GM23338 (cell line): ENCODE measurements around the gene TMEM207. TPM values are rescaled to one million over a fixed set of nuclear protein-coding genes. Genes with fewer than 3 reads are reported as not detected.

Experiments used
- ATAC-seq: fragments of 200-7000 bp; cut with Tn5 transposase; 3 replicates; pipeline ENCODE4 v1.9.1; 2020
- DNase-seq: peaks from one replicate; pipeline ENCODE4 v3.0.0-alpha.2; 2015; ENCODE audit warnings: low spot score
- H2AFZ ChIP-seq: fragments of 200-600 bp; sonication (generic); 2 replicates; pipeline ENCODE4 v1.8.0; 2016; ENCODE audit warnings: antibody characterized with exemption, mild to moderate bottlenecking, moderate library complexity
- H3F3A ChIP-seq: fragments of 200-600 bp; sonication (generic); replicated peaks from 2 replicates; pipeline ENCODE4 v1.8.0; 2017; ENCODE audit warnings: antibody characterized with exemption, mixed run types, low read depth
- H3K27ac ChIP-seq: fragments of 200-600 bp; sonication (generic); 2 replicates; pipeline ENCODE4 v1.6.1; 2016; ENCODE audit warnings: low read depth
- H3K27me3 ChIP-seq: fragments of 200-600 bp; sonication (generic); 2 replicates; pipeline ENCODE4 v1.8.0; 2016; ENCODE audit warnings: mild to moderate bottlenecking, mixed run types, moderate library complexity; ENCODE audit not compliant: insufficient read depth
- H3K36me3 ChIP-seq: fragments of 200-600 bp; sonication (generic); 2 replicates; pipeline ENCODE4 v1.8.0; 2016; ENCODE audit warnings: mild to moderate bottlenecking; ENCODE audit not compliant: insufficient read depth
- H3K4me1 ChIP-seq: fragments of 200-600 bp; sonication (generic); 2 replicates; pipeline ENCODE4 v1.8.0; 2016; ENCODE audit warnings: mild to moderate bottlenecking, moderate library complexity; ENCODE audit not compliant: insufficient read depth
- H3K4me2 ChIP-seq: fragments of 200-600 bp; sonication (generic); 2 replicates; pipeline ENCODE4 v1.7.1; 2017; ENCODE audit warnings: mixed run types
- H3K4me3 ChIP-seq: fragments of 200-600 bp; sonication (generic); 2 replicates; pipeline ENCODE4 v1.6.1; 2016; ENCODE audit warnings: mixed run types
- H3K79me2 ChIP-seq: fragments of 200-600 bp; sonication (generic); replicated peaks from 2 replicates; pipeline ENCODE4 v1.8.0; 2017; ENCODE audit warnings: mild to moderate bottlenecking; ENCODE audit not compliant: insufficient read depth
- H3K9me2 ChIP-seq: fragments of 200-600 bp; sonication (generic); 2 replicates; pipeline ENCODE4 v1.8.0; 2017; ENCODE audit not compliant: insufficient read depth
- H4K20me1 ChIP-seq: fragments of 200-600 bp; sonication (generic); replicated peaks from 2 replicates; pipeline ENCODE4 v1.8.0; 2017; ENCODE audit warnings: mild to moderate bottlenecking; ENCODE audit not compliant: insufficient read depth
- H3K27ac Mint-ChIP-seq: 2 replicates; pipeline ENCODE4 v1.8.0; 2020; ENCODE audit warnings: inconsistent platforms, mild to moderate bottlenecking, moderate library complexity, mixed read lengths
- H3K27me3 Mint-ChIP-seq: 3 replicates; pipeline ENCODE4 v1.8.0; 2022; ENCODE audit warnings: low read depth, mild to moderate bottlenecking, moderate library complexity, mixed read lengths, inconsistent platforms; ENCODE audit not compliant: insufficient read depth, poor library complexity
- H3K36me3 Mint-ChIP-seq: 3 replicates; pipeline ENCODE4 v1.8.0; 2021; ENCODE audit warnings: low read depth, mild to moderate bottlenecking, inconsistent platforms, moderate library complexity, mixed read lengths
- H3K4me1 Mint-ChIP-seq: 3 replicates; pipeline ENCODE4 v1.8.0; 2020; ENCODE audit warnings: mild to moderate bottlenecking, inconsistent platforms, mixed read lengths
- H3K4me3 Mint-ChIP-seq: 3 replicates; pipeline ENCODE4 v1.8.0; 2021; ENCODE audit warnings: moderate library complexity, mild to moderate bottlenecking, inconsistent platforms, mixed read lengths
- H3K9me3 Mint-ChIP-seq: 3 replicates; pipeline ENCODE4 v1.8.0; 2020; ENCODE audit warnings: moderate library complexity, mild to moderate bottlenecking, inconsistent platforms, mixed read lengths
- CREB1 ChIP-seq: fragments of 250-450 bp; sonication (Bioruptor Pico); IDR thresholded peaks from 2 replicates; pipeline ENCODE4 v1.5.0; 2020; ENCODE audit warnings: low read depth, mild to moderate bottlenecking, moderate library complexity
- CTCF ChIP-seq, 2 experiments: fragments of 200-600 bp in 1 of 2; sonication (generic) in 1 of 2; conservative IDR thresholded peaks; 2 replicates each; pipeline versions ENCODE4 v1.5.1 to v1.6.1; 2016 to 2017; ENCODE audit warnings: antibody characterized with exemption in 2 of 2, low read depth in 2 of 2, mild to moderate bottlenecking in 2 of 2, moderate library complexity in 1 of 2
- JUNB ChIP-seq: IDR thresholded peaks from one replicate; pipeline ENCODE4 v1.6.1; 2016; ENCODE audit warnings: antibody characterized with exemption; ENCODE audit not compliant: unreplicated experiment
- POLR2AphosphoS5 ChIP-seq: IDR thresholded peaks from 2 replicates; pipeline ENCODE4 v1.6.1; 2016; ENCODE audit warnings: antibody characterized with exemption, low read depth
- ZNF114 ChIP-seq: fragments of 250-450 bp; sonication (Bioruptor Pico); IDR thresholded peaks from 2 replicates; pipeline ENCODE4 v1.5.0; 2020; ENCODE audit warnings: mild to moderate bottlenecking, moderate library complexity
- polyA plus RNA-seq: library from polyadenylated mRNA; unstranded; fragments of >200 nt; fragmentation: Nextera tagmentation; extraction: Ambion mirVana; gene quantifications from 2 replicates; pipeline ENCODE4 v1.2.1, GENCODE V29; 2016
- total RNA-seq: library from RNA; depleted of rRNA; stranded (reverse); fragments of >200 nt; shearing (Covaris generic); gene quantifications from 2 replicates; pipeline ENCODE4 v1.2.3, GENCODE V29; 2014
- TF ChIP-seq, protein P1 (sequence below): IDR thresholded peaks from 2 replicates; pipeline ENCODE4 v1.6.1; 2016; ENCODE audit warnings: antibody characterized with exemption

The TMEM207 gene
- total and polyA plus RNA-seq, 2 experiments from 2014 or later: not detected

GRCh38 chr3:190455828-190456227, 6.1 kb upstream of the TMEM207 start (continued):
- no peak for TF ChIP-seq CTCF (conservative IDR thresholded peaks at IDR 0.05; ENCODE audit: low read depth in 2 of 2)

DNA sequence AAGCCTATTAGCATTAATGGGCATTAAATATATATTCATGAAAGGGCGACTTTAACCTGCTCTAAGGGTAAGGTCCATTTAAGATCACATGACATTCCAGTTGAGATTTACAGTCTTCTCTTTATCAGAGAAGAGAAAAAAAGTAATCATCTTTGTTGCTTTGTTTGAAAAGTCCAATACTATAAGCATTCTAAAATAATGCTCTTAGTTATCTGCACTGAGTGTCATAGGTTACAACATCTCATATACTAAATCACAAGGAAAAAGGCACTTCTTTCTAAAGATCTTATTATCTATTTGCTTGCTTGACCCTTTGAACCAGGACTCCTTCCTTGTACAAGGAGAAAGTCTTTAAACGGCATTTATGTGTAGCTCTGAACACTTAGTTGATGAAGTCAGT, 1.4 kb downstream of the TMEM207 start:
- Histone ChIP-seq H2AFZ (no peak overlapping the region), H4K20me1 (no peaks in the 10 kb centered on the region), H3K79me2 (no peaks in the 10 kb centered on the region), H3F3A (no peaks in the 10 kb centered on the region), H3K27me3 (no peaks in the 10 kb centered on the region), H3K4me2 (no peak overlapping the region), H3K9me2 (no peaks in the 10 kb centered on the region), H3K36me3 (no peaks in the 10 kb centered on the region), H3K4me1 (peaks cover 3% of the 10 kb centered on the region; the same call in 1 of the 2 replicates), H3K27ac (no peak overlapping the region), H3K4me3 (no peak overlapping the region)
- TF ChIP-seq CTCF (conservative IDR thresholded peaks at IDR 0.05; ENCODE audit: low read depth in 2 of 2) (no peak), ZNF114 (CRISPR knock-in tag) (no peak), POLR2AphosphoS5 (no peak), JUNB (no peak)
- H3K36me3 Mint-ChIP-seq: no peaks in the 10 kb centered on the region
- DNase-seq (no peak), ATAC-seq (no peak)
- H3K9me3 Mint-ChIP-seq: no peaks in the 10 kb centered on the region
- H3K4me3 Mint-ChIP-seq: no peak overlapping the region
- no peak overlapping the region for H3K27ac Mint-ChIP-seq
- no peaks in the 10 kb centered on the region for H3K4me1 Mint-ChIP-seq
- no peaks in the 10 kb centered on the region for H3K27me3 Mint-ChIP-seq

GRCh38 chr3:190446573-190447279, 3.0 kb downstream of the TMEM207 start:
- H4K20me1 ChIP-seq: no peaks in the 10 kb centered on the region
- DNase-seq: no peak
- no peaks in the 10 kb centered on the region for H3K9me3 Mint-ChIP-seq
- no peaks in the 10 kb centered on the region for H3K36me3 ChIP-seq
- H3K27me3 Mint-ChIP-seq: no peaks in the 10 kb centered on the region
- no peak overlapping the region for H3K4me3 ChIP-seq
- H3K79me2 ChIP-seq: no peaks in the 10 kb centered on the region
- H3K9me2 ChIP-seq: no peaks in the 10 kb centered on the region
- H3K4me1 Mint-ChIP-seq: no peaks in the 10 kb centered on the region
- no peak overlapping the region for H3K27ac Mint-ChIP-seq
- H3K27ac ChIP-seq: no peak overlapping the region
- no peak for ATAC-seq
- no peak overlapping the region for H2AFZ ChIP-seq
- H3K4me3 Mint-ChIP-seq: no peak overlapping the region
- H3K27me3 ChIP-seq: no peaks in the 10 kb centered on the region
- no peaks in the 10 kb centered on the region for H3F3A ChIP-seq
- no peaks in the 10 kb centered on the region for H3K36me3 Mint-ChIP-seq
- peaks cover 3% of the 10 kb centered on the region; the same call in 1 of the 2 replicates for H3K4me1 ChIP-seq
- no peak overlapping the region for H3K4me2 ChIP-seq
- TF ChIP-seq CREB1: no peak
- TF ChIP-seq, protein P1, sequence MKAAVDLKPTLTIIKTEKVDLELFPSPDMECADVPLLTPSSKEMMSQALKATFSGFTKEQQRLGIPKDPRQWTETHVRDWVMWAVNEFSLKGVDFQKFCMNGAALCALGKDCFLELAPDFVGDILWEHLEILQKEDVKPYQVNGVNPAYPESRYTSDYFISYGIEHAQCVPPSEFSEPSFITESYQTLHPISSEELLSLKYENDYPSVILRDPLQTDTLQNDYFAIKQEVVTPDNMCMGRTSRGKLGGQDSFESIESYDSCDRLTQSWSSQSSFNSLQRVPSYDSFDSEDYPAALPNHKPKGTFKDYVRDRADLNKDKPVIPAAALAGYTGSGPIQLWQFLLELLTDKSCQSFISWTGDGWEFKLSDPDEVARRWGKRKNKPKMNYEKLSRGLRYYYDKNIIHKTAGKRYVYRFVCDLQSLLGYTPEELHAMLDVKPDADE: no peak
- no peak for TF ChIP-seq CTCF (conservative IDR thresholded peaks at IDR 0.05; ENCODE audit: low read depth in 2 of 2)
